Measurements from ENCODE around the gene PTBP2. TPM values are rescaled to one million over a fixed set of nuclear protein-coding genes. Genes with fewer than 3 reads are reported as not detected.

PTBP2 gene
- polyA plus RNA-seq, 1 experiment: 5.7 TPM

DNA sequence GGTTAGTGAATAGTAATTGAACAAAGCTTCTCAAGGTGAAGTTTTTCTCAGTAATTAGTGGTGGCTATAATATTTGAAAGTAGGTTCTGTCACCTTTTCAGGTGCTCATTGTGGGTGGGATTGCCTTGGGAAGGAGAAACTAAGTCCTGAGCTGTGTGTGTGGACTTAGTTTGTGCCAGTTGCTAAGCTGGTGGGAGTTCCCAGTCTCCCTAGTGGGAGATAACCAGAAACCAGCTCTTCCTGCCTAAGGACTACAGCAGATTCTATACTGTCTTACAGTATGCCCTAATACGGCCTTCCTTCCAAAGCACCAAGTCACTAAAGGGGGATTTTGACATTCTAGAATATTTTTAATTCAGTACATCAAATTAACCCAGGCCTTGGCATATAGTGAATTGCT is 94.3 kb downstream of the PTBP2 start:
- CTCF ChIA-PET: interaction anchor here (1.1 to 1.4 kb wide), 2 partner anchors 15 to 42 kb away, joined by 3 to 4 read pairs; no protein-coding TSS in a partner anchor
- 0 out of 2 replicates have a peak, but pooled peaks cover 1% of the 10 kb centered on the region for H3K36me3 ChIP-seq (ENCODE audit: control insufficient read depth, insufficient read depth, low read length)
- no peaks in the 10 kb centered on the region for H3K27me3 ChIP-seq (ENCODE audit: control insufficient read depth, insufficient read depth, low read length)
- POLR2A ChIA-PET: no interaction called here
- H3K4me3 ChIP-seq (ENCODE audit: low read depth, low read length): no peak overlapping the region
- TF ChIP-seq, protein P1, sequence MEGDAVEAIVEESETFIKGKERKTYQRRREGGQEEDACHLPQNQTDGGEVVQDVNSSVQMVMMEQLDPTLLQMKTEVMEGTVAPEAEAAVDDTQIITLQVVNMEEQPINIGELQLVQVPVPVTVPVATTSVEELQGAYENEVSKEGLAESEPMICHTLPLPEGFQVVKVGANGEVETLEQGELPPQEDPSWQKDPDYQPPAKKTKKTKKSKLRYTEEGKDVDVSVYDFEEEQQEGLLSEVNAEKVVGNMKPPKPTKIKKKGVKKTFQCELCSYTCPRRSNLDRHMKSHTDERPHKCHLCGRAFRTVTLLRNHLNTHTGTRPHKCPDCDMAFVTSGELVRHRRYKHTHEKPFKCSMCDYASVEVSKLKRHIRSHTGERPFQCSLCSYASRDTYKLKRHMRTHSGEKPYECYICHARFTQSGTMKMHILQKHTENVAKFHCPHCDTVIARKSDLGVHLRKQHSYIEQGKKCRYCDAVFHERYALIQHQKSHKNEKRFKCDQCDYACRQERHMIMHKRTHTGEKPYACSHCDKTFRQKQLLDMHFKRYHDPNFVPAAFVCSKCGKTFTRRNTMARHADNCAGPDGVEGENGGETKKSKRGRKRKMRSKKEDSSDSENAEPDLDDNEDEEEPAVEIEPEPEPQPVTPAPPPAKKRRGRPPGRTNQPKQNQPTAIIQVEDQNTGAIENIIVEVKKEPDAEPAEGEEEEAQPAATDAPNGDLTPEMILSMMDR (IDR thresholded peaks at IDR 0.05; ENCODE audit: insufficient read depth, low read depth, low read length): no peak
- DNase-seq (ENCODE audit: low read depth): no peak

DNA sequence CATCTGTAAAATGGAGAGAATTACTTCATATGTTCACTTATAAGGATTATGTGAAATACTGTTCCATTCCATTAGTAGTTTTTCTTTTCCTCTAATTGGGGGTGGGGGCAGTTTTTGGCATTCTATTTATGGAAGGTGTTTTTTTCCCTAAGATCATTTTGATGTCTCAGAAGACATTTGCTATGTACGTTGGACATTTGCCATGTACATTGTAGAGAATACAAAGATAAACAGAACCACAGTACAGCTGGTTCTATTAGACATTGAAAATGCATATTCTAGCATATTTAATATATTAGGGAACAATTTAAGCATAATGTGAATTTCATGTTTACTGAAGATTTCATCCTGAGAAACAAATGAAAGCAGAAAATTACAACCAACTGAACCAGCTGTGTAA is 98.5 kb downstream of the PTBP2 start:
- no peak overlapping the region for H3K4me3 ChIP-seq (ENCODE audit: low read depth, low read length)
- no peak for DNase-seq (ENCODE audit: low read depth)
- TF ChIP-seq, protein P1 (IDR thresholded peaks at IDR 0.05; ENCODE audit: insufficient read depth, low read depth, low read length): no peak
- POLR2A ChIA-PET: interaction anchor here (0.6 kb wide), 1 partner anchor 293 kb away, joined by 4 read pairs; no protein-coding TSS in a partner anchor
- no peaks in the 10 kb centered on the region for H3K27me3 ChIP-seq (ENCODE audit: control insufficient read depth, insufficient read depth, low read length)
- peaks cover 1% of the 10 kb centered on the region; the same call in 1 of the 2 replicates for H3K36me3 ChIP-seq (ENCODE audit: control insufficient read depth, insufficient read depth, low read length)
- CTCF ChIA-PET: no interaction called here

DNA sequence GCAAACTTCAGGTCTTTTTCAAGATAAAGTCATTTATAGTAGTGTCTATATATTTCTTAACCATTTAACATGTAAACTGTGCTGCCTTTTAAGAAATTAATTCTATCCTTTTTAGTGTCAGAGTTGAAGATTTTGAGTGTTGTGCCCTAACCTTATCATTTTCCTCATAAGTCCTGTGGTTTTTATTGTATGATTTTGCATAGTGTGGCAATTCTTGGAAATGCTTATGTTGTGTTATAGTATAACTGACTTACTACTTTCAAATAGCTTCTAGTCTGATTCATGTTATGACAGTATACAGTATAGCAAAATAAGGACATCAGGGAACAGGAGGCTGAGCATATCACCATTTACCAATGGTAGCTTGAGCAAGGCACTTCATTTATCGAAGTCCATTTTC is 99.1 kb downstream of the PTBP2 start:
- H3K27me3 ChIP-seq (ENCODE audit: control insufficient read depth, insufficient read depth, low read length): no peaks in the 10 kb centered on the region
- ChIA-PET POLR2A (no interaction called here), CTCF (interaction anchor here (1.1 kb wide), 1 partner anchor 27 kb away, joined by 3 read pairs; no protein-coding TSS in a partner anchor)
- no peak overlapping the region for H3K4me3 ChIP-seq (ENCODE audit: low read depth, low read length)
- TF ChIP-seq, protein P1 (IDR thresholded peaks at IDR 0.05; ENCODE audit: insufficient read depth, low read depth, low read length): no peak
- peaks cover 1% of the 10 kb centered on the region; the same call in 1 of the 2 replicates for H3K36me3 ChIP-seq (ENCODE audit: control insufficient read depth, insufficient read depth, low read length)
- no peak for DNase-seq (ENCODE audit: low read depth)

DNA sequence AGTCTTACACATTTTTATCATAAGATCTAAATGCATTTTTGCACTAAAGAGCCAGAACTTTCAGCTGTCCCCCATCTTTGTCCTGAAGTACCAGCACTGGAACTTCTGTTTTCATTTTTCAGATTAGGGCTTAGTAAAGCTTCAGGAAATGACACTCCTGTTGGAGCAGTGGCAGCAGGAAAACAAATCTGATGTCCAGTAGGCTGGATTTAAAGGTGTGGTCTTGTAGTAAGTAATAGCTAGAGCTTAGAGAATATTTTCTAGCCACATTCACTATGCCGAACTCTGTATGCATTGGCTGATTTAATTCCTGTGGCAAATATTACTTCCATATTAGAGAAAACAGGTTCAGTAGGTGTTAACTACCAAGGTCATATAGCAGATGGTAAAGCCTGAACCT is 103.6 kb downstream of the PTBP2 start:
- H3K36me3 ChIP-seq (ENCODE audit: control insufficient read depth, insufficient read depth, low read length): peaks cover 1% of the 10 kb centered on the region; the same call in 1 of the 2 replicates
- POLR2A ChIA-PET: no interaction called here
- no peak for DNase-seq (ENCODE audit: low read depth)
- TF ChIP-seq, protein P1 (IDR thresholded peaks at IDR 0.05; ENCODE audit: insufficient read depth, low read depth, low read length): no peak
- CTCF ChIA-PET: no interaction called here
- H3K27me3 ChIP-seq (ENCODE audit: control insufficient read depth, insufficient read depth, low read length): no peaks in the 10 kb centered on the region
- no peak overlapping the region for H3K4me3 ChIP-seq (ENCODE audit: low read depth, low read length)

DNA sequence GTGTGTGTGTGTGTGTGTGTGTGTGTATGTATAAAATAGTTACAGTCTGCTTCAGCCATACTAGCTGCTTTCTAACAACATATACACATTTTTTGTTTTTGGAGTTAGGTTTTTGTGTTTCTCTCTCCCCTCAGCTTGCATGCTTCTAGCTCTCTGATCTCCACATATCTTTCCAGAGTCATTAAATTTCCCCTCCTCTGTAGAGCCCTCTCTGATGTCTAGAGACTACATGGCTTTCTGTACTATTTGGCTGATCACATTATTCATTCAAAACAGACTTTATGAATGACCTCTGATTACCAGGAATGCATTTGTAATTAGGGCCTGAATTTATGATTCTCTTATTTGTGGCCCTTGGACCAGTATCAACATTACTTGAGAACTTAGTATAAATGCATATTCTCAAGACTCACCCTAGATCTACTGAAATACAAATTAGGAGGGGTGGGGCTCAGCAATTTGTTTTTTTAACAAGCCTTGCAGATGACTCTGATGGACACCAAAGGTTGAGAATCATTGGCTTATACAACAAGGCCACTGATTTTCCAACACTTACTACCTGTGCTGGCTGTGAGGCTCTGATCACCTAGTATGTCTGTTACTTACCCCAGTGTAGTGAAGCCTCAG is 104.5 kb downstream of the PTBP2 start:
- POLR2A ChIA-PET: no interaction called here
- CTCF ChIA-PET: no interaction called here
- no peaks in the 10 kb centered on the region for H3K27me3 ChIP-seq (ENCODE audit: control insufficient read depth, insufficient read depth, low read length)
- H3K36me3 ChIP-seq (ENCODE audit: control insufficient read depth, insufficient read depth, low read length): peaks cover 1% of the 10 kb centered on the region; the same call in 1 of the 2 replicates
- no peak for DNase-seq (ENCODE audit: low read depth)
- TF ChIP-seq, protein P1 (IDR thresholded peaks at IDR 0.05; ENCODE audit: insufficient read depth, low read depth, low read length): no peak
- no peak overlapping the region for H3K4me3 ChIP-seq (ENCODE audit: low read depth, low read length)
